Putamen (tissue), 1 donor: Measurements from ENCODE around the gene ATP8A2.
"Not testable (repeated sequence)": the region's sequence is repeated elsewhere in the genome, so short reads cannot be mapped to it uniquely, and the experiment has no call there.

Experiments
- DNase-seq: peaks from one replicate; pipeline ENCODE4 v3.0.0-alpha.2; 2016; ENCODE audit warnings: low spot score

The ATP8A2 gene

DNA sequence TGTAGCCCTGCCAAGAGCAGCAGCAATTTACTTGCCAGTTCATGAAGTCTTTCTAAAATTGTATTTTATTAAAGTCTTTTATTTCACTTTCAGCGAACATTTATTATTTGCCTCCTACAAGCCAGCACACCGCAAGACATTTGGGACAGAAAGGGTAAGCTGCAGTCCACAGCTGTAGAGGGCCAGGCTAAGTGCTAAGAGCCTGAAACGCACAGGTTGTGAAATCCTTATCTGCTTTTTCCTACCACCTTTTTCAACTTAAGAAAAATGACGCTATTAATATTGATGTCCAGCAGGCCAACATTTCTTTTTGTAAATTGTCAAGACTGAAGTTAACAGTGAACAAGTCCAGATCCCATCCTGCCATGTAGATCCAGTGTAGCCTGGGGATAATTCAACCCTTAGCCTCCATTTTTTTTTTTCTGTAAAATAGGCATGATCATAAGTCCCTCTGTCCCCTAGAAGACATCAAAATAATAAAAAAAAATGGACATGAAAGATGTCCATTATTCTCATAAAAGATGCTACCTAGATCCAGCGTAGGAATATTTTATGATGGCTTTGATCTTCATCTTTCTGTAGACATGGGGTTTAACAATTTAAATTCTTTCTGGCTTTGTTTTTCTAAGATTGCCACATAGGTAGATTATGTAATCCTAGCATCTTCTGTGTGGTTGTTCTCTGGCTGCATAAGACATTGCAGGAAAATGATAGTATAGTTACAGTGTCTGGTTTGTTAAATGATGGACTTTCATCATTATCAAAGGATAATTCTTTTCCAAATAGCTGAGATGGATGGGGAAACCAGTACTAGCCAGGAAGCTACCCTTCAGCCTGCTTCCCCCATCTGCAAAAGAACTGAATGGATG, 551.7 kb downstream of the ATP8A2 start:
- DNase-seq = no peak

DNA sequence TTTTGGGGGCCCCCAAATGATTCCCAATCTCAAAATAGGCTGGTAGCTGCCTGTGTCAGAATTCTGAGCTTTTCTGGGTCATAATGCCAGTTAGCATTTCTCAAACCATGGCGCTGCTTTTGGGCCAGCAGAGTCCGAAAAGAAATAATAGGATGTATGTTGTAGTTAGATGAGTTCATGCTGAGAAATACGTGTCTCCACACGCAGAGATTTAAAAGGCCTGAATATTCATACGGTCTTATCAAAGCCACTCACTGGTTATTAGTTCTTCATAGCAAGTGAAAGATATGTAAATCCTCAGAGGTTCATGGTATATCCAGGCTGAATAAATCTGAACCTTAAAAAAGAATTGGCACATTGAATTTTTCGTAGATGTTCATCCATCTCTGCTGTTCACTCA, 555.6 kb downstream of the ATP8A2 start:
- DNase-seq = no peak

DNA sequence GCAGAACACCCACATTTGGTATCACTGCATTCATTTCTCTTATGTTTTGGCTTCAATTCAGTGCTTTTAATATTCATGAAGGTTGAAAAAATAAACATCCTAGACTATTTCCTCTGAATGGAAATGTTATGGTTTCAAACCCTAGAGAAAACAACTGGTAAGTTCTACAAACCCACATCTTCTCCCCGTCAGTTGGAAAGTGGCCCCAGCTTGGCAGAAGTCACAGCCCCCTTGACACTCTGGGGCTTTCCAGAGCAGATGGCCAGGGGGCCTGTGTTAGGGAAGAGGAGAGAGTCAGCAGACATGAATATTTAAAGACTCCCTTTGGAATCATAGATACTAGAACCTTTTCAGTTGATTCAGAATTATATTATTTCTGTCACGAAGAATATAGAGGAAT, 556.2 kb downstream of the ATP8A2 start:
- no peak for DNase-seq

DNA sequence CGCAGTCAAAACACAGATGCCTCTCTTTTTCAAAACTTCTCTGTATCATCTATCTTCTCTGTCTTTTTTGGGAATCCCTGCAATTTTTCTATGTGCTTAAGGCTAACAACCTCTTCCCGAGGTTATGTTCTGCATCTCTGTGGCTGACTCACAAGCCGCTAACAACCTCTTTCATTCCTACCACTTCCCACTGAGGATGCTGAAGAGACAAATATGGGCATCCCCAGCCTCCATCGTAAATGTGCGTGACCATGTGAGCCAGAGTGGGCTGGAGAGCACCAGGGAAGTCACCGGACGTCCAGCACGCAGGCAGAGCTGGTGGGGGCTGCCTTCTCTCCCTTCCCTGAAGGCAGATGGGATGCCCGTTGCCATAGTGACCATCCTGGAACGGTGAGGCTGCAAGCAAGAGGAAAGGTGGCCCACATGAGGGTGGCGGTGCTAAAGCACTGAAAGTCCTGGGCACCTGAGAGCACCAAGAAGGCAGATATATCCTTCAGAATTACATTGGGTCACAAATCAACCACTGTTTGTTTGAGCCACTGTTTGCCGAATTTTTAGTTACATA, 557.2 kb downstream of the ATP8A2 start:
- DNase-seq = no peak

DNA sequence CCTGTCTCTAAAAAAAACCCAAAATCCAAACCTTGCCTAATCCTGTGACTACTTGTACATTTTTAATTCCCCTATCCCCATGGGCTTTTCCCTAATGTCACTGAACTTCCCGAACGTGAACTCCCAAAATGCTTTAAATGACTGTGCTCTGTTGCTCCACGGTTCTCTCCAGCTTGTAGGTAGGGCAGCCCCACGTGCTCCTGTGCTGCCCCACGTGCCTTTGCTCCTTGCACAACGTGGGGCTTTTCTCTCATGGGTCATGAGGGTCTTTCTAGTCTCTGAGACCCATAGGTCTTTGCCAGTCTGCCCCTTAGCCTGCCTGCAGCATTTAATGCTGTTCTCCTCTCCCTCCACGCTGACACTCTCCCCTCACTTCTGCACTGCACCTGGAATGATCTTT, 558.0 kb downstream of the ATP8A2 start:
- DNase-seq = no peak

DNA sequence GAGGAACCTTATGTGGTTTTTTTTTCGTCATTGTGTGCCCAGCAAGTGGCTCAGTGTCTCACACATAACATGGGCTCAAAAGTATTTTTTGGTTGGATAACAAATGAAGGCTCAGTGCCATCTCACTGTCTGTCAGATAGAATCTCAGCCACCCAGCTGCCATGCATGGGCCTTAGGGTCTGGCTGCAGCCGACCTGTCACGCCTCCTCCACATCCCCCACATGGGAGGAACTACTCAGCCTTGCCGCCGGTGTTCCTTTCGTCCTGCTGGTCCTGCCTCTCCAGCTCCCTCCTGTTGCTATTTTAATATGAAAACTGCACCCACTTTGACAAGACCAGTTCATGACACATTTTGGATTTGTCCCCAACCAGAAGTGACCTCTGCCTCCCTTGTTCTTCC, 558.9 kb downstream of the ATP8A2 start:
- no peak for DNase-seq

DNA sequence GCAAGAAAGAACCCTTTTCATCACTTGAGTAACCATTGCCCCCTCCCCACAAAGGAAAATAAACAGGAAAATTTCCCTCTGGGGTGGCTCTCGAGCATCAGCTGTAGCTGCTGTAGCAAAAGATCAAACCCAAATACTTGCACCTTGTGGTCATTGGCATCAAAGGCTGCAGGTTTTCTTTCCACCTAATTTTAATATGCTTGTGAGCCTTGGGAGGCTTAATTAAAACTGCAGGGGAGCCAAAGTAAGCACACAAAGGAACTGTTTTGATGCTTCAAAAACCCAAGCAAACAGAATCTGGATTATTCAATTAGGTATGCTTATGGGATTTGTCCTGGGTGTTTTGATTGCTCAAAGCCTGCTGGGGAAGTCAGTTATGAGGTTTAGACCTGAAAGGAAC, 560.6 kb downstream of the ATP8A2 start:
- no peak for DNase-seq

DNA sequence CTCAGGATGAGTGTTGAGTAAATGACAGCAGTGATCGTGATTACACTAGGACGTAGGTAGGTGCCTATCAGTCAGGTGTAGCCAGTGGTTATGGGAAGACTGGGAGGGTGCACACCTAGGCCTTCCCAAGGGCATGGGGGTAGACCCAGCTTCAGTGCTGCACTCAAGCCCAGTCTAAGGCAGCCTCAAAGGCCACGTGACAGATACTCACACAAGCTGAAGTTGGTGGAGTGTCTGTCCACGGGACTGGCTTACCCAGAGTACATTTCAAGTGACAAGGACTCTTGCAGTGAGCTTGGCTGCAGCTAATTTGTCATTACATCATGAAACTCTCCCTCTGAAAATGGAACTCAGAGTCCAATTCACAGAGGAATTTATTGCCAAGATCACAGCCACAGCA, 561.7 kb downstream of the ATP8A2 start:
- DNase-seq = no peak

DNA sequence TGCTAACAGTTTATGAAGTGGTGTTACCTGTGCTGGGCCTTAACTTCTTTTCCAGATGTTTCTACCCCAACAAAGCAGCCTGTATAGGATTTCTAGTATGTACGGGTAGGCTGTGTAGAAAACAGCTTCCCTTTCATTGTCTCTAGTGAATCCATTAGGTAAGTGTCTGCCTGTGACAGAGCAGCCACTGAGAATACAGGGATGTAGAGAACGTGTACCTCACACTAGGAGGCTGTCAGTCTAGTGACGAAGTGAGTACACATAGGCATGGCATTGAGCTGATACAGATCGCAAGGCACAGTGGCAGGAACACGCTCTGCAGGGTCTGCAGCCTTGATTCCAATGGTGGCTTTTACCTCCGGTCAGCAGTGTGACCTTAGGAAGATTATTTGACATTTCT, 562.4 kb downstream of the ATP8A2 start:
- no peak for DNase-seq

DNA sequence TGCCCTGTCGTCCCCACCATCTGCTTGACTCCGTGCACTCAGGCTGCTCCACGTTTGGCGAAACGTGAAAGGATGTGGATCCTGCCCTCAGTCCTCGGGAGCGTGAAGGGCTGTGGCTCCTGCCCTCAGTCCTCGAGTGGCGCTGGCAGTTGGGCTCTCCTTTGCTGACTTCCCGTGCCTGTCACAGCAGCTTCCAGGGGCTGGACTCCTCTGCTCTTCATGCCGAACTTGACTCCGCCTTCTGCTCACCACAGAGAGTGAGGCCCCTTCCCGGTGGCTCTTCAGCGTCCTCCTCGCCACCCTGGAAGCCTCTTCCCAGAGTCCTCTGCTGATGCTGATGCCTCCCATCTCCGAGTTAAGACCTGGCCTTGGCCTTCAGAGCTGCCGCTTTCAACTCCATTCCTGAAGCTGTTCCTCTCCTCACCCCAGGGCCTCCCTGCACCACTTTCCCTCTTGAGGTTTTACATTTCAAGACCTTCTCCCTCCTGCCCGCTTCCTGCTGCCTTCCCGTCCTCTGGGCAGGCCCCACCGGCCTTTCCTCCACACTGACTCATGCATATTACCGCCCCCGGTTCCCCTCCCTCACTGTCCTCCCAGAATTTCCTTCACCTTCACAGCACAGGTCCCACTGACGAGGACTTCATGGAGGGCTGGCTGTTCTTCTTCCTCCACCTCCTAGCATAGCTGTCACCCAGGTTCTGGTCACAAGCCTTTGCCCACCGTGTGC, 568.4 kb downstream of the ATP8A2 start:
- DNase-seq = no peak

DNA sequence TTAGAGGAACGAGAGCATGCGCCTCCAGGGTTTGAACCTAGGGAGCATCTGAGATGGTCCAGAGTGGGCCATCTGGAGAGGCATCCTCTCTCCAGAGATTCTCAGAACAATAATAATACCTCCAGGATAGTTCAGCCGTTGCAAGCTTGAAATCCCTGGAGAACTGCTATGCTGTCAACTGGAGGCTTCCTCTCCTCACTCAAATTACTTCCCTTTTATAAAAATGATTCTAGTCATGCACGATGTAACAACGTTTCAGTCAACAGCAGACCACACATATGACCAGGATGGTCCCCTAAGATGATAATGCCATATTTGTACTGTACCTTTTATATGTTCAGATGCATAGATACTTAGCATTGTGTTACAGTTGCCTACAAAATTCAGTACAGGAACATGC, 571.3 kb downstream of the ATP8A2 start:
- no peak for DNase-seq

DNA sequence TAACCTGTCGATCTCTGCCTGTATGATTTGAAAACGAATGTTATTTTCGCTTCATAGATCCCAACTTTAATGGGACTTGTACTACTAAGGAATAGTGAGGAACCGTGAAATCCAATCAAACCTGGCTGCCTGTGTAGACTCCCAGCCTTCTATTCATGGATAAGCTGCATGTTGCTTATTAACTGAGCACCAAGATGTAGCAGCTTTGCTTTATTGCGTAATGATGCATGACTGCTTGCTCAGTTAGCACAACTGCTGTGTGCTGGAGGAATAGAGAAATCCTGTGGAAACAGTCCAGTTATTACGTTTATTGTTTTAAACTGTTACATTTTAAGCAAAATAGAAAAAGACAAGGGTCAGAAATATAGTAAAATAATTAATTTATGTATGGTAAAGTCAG, 571.9 kb downstream of the ATP8A2 start:
- no peak for DNase-seq

DNA sequence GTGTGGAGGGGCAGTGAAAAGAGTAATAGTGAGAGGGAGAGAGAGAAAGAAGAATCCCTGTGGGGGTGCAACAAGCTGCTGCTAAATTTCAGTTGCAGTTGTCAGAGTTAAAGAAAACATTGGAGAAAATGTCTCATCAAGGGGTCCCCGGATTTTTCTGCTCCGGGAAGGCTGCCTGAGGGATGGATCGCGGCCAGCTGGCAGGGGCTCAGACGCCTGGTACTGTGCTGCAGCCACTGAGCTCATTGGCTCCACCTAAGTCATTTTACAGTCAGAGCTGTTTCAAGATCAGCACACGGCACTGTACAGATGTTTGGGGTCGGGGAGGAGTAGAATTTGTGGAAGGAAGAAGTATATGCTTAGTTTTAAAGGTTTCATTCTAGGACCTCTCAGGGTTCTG, 573.8 kb downstream of the ATP8A2 start:
- no peak for DNase-seq

DNA sequence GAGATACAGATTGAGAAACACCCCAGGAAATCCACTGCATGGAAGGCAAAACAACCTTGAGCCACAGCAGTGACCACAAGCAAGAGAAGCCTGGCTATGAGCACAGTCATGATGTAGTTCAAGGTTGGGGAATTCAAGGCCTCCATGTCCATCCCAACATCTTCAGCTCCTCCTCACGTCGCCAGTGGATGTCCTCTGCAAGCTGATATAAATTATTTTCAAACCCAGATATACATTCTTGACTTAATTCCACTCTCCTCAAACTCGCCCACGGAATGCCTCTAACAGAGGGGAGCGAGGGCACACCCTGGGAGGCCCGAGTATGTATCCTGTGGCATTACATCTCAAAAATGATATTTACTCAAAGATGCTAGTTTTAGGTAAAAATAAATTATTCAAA, 574.5 kb downstream of the ATP8A2 start:
- no peak for DNase-seq

DNA sequence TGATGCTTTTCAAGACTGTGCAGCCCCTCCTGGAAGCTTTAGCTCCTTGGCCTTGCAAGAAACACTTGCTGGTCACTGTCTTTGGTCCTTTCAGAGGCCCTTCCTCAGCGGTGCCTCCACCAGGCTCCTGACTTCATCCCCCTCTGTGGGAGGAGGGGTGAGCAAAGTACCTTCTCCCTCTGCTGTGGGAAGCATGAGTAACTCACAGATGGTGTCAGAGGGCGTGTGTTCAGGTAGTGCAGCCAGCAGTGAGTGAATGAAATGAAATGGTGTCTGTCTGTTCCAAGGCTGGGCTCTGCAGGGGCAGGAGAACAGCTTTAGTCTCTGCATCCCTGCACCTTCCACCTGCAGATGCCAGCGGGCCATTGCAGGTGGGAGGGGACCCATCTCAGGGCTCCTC, 577.1 kb downstream of the ATP8A2 start:
- DNase-seq = no peak

DNA sequence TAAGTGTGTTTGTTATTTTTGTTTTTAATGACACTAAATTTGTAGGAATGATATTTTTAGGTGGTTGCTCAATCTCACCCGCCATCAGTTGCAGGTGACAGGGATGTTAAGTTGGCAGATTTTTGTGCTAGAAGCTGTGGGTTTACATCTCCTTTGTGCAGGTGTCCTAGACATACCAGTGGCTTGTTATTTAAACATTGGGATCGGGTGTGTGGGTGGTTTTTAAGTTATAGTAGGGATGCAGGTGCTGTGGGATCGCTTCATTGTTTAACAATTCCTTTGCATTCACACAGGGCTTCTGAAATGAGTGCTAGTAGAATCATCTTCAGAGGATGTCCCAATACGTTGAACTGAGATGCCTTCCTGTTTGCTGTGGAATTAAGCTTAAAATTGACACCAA, 580.1 kb downstream of the ATP8A2 start:
- DNase-seq = no peak

DNA sequence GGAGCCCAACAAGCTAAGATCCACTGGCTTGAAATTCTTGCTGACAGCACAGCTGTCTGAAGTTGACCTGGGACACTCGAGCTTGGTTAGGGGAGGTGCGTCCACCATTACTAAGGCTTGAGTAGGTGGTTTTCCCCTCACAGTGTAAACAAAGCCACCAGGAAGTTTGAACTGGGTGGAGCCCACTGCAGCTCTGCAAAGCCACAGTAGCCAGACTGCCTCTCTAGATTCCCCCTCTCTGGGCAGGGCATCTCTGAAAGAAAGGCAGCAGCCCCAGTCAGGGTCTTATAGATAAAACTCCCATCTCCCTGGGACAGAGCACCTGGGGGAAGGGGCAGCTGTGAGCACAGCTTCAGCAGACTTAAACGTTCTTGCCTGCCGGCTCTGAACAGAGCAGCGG, 582.3 kb downstream of the ATP8A2 start:
- DNase-seq = not testable (repeated sequence)

DNA sequence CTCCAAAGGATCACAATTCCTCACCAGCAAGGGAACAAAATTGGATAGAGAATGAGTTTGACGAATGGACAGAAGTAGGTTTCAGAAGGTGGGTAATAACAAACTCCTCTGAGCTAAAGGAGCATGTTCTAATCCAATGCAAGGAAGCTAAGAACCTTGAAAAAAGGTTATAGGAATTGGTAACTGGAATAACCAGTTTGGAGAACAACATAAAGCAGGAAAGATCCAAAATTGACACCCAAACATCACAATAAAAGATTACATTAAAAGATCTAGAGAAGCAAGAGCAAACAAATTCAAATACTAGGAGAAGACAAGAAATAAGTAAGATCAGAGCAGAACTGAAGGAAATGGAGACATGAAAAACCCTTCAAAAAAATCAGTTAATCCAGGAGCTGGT, 583.2 kb downstream of the ATP8A2 start:
- not testable (repeated sequence) for DNase-seq

DNA sequence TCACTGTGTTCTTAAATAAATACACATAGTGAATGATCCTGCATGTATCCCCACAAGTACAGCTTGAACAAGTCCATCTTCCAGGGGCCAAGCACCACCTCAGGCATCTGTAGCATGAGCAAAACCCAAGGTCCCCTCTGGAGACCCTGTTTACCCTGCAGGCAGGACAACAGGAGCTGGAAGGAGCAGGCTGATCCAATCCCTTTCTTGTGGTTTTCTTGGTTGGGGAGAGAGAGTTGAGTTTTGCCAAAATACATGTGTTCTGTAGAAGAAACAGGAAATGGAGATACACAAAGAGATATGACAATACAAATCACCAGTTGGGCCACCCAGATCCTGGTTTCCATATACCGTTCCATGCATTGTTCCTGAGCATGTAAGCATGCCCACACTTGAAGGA, 587.2 kb downstream of the ATP8A2 start:
- no peak for DNase-seq

DNA sequence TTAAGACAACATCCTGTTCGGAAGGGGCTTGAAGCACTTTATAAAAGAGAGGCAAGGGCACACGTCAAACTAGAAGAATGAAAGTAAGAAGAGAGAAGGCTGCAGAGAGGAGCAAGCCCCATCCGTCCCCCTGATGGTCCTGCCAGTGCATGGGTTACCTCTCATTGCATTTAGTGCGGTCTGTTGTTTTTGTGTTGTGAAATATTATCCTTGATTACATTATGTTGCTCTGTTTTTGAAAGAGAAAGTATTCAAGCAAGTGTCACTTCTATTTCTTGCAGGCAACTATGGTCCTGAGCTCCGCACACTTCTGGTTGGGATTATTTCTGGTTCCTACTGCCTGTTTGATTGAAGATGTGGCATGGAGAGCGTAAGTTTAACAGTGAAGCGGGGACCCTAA, 589.5 kb downstream of the ATP8A2 start:
- DNase-seq = no peak

DNA sequence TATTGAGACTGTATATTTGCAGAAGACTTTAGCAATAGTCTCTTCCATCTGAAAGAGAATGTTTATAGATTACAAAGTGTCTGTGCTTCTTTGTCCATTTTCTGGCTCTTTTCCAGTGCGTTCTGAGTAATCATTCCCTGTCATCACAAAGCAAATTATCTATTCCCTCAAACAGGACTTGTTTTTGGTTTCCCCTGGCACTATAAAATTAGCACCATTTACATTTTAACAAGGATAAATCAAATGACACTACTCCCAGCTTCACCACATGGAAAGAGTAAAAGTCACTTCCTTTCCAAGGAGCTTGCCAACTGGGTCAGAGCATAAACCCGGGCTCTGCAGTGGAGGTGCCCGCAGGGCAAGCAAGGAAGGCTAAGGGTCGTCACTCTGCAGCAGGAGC, 591.9 kb downstream of the ATP8A2 start:
- peak; percentile 69 for DNase-seq

DNA sequence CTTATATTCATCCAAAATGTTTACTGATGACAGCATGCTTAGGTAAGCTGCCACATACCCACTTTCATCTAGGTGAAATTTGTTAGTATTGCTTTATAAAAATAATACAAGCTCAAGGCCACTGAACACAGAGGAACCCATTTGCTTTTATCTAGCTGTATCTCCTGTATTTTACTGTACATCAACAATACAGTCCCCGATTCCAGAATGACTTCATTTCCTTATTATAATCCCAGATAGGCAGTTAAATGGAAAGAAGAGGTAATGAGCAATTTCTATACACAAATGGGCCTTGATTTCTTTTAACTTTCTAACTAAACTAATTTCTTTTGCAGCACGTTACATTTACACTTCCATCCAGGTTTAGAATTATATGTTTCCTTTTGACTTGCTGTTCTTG, 593.8 kb downstream of the ATP8A2 start:
- no peak for DNase-seq

DNA sequence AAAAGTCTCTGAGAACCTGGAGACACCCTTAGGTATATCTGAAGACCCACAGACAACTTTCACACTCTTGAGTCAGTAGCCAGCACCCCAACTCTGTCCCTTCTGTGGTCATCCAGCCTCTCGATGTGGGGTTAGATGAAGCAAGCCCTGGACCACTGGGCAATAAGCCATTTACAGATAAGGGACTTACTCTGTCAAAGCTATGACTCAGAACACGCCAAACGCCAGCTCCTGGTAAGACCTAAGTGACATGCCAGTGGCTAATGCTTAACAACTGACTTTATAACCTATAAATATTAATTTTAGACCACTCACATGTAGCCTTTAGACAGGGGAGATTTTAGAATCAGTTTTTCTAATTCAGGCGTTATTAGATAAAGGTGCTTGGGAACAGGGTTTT, 594.3 kb downstream of the ATP8A2 start:
- DNase-seq = no peak
